PC-9 (cell line): ENCODE results near the gene LRRC8C.

Source experiments
- CTCF ChIP-seq: fragments of 200-600 bp; sonication (generic); conservative IDR thresholded peaks from 2 replicates; pipeline ENCODE4 v1.6.1; 2017; ENCODE audit warnings: mixed run types, antibody characterized with exemption, mild to moderate bottlenecking, moderate library complexity
- EZH2 ChIP-seq: fragments of 200-600 bp; sonication (generic); IDR thresholded peaks from 2 replicates; pipeline ENCODE4 v1.8.0; 2017; ENCODE audit warnings: antibody characterized with exemption, low read depth

- TF ChIP-seq CTCF (no peak), EZH2 (no peak)
Measured at GRCh38 chr1:89629146-89629545, 3.8 kb upstream of the LRRC8C start.
